22Rv1 (cell line): ENCODE data around the gene IFITM1.
"Not testable (repeated sequence)": the region's sequence is repeated elsewhere in the genome, so short reads cannot be mapped to it uniquely, and the experiment has no call there.

Source experiments
- ZFX ChIP-seq: fragments of 450-650 bp; IDR thresholded peaks from 2 replicates; pipeline ENCODE4 v1.6.1; 2017; ENCODE audit warnings: antibody characterized with exemption, borderline replicate concordance
- TF ChIP-seq, protein P1 (sequence below): fragments of 450-650 bp; IDR thresholded peaks from 2 replicates; pipeline ENCODE4 v1.5.1; 2017; ENCODE audit warnings: mild to moderate bottlenecking

GRCh38 chr11:319888-320273 lies 6.0 kb downstream of the IFITM1 start:
- TF ChIP-seq, protein P1, sequence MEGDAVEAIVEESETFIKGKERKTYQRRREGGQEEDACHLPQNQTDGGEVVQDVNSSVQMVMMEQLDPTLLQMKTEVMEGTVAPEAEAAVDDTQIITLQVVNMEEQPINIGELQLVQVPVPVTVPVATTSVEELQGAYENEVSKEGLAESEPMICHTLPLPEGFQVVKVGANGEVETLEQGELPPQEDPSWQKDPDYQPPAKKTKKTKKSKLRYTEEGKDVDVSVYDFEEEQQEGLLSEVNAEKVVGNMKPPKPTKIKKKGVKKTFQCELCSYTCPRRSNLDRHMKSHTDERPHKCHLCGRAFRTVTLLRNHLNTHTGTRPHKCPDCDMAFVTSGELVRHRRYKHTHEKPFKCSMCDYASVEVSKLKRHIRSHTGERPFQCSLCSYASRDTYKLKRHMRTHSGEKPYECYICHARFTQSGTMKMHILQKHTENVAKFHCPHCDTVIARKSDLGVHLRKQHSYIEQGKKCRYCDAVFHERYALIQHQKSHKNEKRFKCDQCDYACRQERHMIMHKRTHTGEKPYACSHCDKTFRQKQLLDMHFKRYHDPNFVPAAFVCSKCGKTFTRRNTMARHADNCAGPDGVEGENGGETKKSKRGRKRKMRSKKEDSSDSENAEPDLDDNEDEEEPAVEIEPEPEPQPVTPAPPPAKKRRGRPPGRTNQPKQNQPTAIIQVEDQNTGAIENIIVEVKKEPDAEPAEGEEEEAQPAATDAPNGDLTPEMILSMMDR, result not testable (repeated sequence)
- TF ChIP-seq ZFX, result not testable (repeated sequence)
